ENCODE data around the gene CD22. TPM values are rescaled to one million over a fixed set of nuclear protein-coding genes. Genes with fewer than 3 reads are reported as not detected.

The CD22 gene
- total RNA-seq, 1 donor from 2014 or later = 0.70 TPM

GRCh38 chr19:35310811-35311465 lies 18.0 kb upstream of the CD22 start:
- intact Hi-C loops (cut with DNase I) = no loop called here

DNA sequence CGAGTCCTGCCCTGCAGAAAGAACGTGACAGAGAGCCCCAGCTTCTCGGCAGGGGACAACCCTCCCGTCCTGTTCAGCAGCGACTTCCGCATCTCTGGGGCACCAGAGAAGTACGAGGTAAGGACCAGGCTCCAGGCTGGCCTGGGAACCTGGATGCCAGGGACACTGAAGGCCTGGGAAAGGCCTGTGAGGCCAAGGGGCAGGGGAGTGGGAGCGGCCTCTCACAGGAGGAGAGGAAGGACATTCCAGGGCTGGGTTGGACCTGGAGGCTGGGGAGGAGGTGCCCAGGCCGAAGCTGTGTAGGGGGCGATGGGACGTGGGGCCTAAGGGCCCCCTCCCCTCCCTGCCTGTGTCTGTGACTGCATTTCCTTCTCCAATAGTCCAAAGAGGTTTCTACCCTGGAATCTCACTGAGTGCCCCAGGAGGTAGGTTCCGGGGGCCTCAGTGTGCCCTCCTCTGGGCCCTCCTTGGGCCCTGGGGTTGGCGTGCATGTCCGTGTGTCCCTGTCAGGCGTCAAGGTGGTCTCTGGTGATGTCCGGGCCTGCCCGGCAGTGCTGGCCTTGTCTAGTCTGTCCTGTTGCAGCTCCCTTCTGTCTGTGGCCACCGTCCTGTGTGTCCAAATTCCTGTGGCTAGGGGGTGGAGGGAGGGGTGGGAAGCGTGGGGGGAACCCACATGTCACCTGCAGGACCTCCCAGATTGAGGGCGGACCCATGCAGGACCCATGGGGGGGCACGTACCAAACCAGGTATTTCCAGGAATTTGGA lies 16.9 kb upstream of the CD22 start:
- DNase-seq (ENCODE audit: low spot score) = no peak
- intact Hi-C loops (cut with DNase I) = no loop called here

More at GRCh38 chr19:35310811-35311465, 18.0 kb upstream of the CD22 start:
- no peak for DNase-seq (ENCODE audit: low spot score)

DNA sequence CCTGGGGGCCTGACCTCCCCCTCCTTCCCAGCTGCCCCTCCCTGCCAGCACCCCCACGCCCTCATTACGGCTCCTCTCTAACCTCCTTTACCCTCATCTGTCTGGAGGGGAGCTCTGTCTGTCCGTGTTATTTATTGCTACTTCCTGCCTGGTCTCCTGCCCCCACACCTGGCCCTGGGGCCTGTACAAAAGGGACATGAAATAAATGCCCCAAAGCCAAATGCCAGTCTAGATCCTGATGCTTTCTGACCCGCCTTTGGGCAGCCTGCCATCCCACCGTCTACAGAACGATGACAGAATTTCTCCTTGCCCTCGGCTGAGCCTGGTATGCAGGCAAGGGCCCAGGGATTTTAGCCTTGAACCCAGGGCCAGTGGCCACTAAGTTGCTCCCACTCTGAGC lies 15.4 kb upstream of the CD22 start:
- DNase-seq (ENCODE audit: low spot score) = no peak
- intact Hi-C loops (cut with DNase I) = no loop called here

DNA sequence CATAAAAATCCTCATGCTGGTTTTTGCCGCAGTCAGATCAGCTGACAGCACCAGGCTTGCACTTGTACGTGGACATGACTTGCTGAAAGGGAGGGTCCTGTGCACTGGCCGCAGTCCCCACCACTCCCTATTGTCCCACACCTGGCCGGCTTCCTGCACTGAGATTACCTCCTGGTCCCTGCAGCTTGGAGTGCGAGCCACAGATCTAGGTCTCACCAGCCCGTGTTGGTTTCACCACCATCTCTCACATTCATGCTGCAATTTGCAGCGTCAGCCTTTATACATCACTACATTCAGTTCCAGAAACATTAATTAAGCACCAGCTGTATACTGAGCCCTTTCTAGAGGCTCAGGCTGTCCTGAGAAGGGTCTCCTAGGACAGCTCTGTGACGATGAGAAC lies 15.0 kb upstream of the CD22 start:
- no peak for DNase-seq (ENCODE audit: low spot score)
- intact Hi-C loops (cut with DNase I) = no loop called here

DNA sequence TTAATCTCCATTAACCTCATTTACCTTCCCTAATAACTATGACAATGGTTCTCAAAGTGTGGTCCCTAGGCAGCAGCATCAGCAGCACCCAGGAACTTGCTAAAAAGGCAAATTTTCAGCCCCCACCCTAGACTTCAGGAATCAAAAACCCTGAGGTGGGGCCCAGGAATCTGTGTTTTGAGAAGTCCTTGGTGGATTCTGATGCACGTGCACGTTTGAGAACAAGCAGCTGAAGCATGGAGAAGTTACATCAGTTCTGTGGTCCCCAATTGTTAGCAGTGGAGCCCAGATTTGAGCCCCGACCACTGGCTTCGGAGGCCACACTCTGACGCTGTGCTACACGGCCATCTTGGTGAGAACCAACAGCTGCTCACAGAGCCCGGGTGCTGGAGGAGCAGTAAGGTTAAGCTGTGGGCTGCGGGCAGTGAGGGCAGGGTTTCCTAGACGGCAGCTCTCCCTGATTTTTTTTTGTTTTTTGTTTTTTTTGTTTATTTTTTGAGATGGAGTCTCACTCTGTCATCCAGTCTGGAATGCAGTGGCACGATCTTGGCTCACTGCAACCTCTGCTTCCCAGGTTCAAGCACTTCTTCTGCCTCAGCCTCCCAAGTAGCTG lies 14.0 kb upstream of the CD22 start:
- intact Hi-C loops (cut with DNase I) = no loop called here

GRCh38 chr19:35315883-35316282 lies 13.1 kb upstream of the CD22 start:
- intact Hi-C loops (cut with DNase I) = no loop called here
- DNase-seq (ENCODE audit: low spot score) = no peak

More for the DNA sequence above, 14.0 kb upstream of the CD22 start:
- DNase-seq (ENCODE audit: low spot score) = no peak

DNA sequence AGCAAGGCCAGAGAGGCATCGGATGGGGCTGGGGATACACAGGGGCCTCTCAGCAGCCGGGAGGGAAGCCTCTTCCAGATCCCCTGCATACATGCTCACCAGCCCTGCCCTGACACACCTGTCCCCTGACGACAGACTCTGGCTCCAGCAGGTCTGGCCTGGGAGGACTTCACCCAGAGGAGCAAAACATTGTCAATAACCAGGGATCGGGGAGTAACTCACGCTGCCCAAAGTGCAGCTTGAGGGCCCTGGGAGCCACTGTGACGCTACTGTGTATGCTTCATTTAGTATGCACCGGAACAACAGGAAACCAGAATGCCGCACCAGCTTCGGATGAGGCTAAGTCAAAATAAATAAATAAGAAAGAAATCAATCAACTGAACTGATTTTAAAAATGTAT lies 12.4 kb upstream of the CD22 start:
- DNase-seq (ENCODE audit: low spot score) = no peak
- intact Hi-C loops (cut with DNase I) = no loop called here

GRCh38 chr19:35317464-35318043 lies 11.4 kb upstream of the CD22 start:
- intact Hi-C loops (cut with DNase I) = no loop called here
- DNase-seq (ENCODE audit: low spot score) = no peak

DNA sequence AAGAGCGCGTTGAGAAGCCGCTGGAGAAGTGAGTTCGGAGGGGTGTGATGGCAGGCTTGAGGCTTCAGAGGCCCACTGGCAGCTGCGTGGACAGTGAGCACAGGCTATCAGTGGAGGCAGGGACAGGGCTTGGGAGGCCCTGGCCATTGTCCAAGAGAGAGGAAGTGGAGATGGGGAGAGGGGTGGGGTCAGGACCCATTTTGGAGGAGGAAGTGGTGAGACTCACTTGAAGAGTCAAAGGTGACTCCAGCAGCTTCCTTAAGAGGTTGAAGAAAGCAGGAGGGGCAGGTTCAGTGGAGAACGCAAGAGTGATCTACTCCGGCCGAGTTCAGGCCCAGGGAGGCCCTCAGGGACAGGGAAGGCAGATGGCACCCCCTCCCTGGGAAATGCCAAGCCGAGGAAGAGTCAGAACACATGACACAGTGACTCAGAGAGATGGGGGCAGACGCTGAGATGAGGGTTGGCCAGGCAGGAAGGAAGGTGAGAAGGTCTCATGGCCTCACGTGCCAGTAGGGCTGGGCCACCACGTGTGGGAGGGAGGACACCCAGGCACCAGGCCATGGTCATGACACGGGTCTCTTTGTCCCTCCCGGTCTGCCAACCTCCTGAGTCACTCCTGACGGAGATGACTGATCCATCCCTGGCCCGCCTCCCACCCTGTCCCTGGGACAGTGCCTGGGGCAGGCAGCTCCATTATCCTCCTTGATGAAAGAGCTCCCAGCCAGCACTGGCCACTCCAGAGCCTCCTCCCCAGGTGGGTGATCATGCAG lies 10.1 kb upstream of the CD22 start:
- DNase-seq (ENCODE audit: low spot score) = no peak
- intact Hi-C loops (cut with DNase I) = no loop called here

GRCh38 chr19:35320065-35320713 lies 8.8 kb upstream of the CD22 start:
- intact Hi-C loops (cut with DNase I) = no loop called here
- no peak for DNase-seq (ENCODE audit: low spot score)

DNA sequence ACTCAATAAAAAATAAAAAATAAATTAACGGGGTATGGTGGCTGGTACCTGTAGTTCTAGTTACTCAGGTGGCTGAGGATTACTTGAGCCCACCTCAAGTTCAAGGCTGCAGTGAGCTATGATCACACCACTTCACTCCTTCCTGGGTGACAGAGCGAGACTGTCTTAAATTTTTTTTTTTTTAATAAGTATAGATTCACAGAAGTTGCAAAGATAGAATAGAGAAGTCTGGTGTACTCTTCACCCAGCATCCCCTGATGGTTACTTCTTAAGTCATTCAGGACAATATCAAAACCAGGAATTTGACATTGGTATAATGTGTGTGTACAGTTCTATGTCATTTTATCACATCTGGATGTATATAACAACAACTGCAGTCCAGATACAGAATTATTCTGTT lies 7.7 kb upstream of the CD22 start:
- intact Hi-C loops (cut with DNase I) = no loop called here
- DNase-seq (ENCODE audit: low spot score) = no peak

GRCh38 chr19:35322014-35322413 lies 7.0 kb upstream of the CD22 start:
- intact Hi-C loops (cut with DNase I) = no loop called here
- DNase-seq (ENCODE audit: low spot score) = no peak

DNA sequence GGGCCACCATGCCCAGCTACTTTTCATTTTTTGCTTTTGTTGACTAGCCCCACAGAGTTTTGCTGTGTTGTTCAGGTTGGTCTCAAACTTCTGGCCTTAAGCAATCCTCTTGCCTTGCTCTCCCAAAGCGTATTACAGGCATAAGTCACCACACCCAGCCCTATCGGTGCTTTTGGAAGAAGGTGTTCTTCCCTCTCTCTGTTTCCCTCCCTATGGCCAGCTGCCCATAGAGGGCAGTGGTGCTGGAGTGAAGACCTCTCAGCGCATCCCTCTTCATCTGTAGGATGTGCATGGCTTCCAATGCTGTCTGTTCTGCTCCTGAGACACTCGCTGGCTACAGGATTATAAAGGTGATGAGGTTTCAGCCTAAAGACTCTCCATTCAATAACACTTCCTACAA lies 1.3 kb upstream of the CD22 start:
- intact Hi-C loops (cut with DNase I) = no loop called here
- no peak for DNase-seq (ENCODE audit: low spot score)

- intact Hi-C loops (cut with DNase I) = no loop called here
- no peak for DNase-seq (ENCODE audit: low spot score)
These were observed 336 bp downstream of the CD22 start for GRCh38 chr19:35329323-35329722.

DNA sequence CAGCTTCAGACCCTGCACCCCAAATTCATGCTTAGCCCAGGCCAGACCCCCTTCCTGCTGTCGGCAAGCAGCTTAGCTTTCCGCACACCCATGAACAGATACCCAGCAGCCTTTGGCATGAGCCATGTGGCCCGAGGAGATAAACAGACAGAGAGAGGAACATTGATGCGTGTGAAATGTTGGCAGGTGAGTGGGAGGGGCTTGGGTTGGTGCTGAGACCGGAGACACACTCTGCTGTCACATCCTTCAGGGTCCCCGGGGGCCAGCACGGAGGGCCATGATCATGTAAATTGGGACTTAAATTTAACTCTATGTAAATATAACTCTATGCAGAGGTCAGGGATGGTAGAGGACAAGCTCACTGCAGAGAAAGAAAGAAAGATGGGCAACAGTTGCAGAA lies 1.5 kb downstream of the CD22 start:
- intact Hi-C loops (cut with DNase I) = no loop called here
- no peak for DNase-seq (ENCODE audit: low spot score)

DNA sequence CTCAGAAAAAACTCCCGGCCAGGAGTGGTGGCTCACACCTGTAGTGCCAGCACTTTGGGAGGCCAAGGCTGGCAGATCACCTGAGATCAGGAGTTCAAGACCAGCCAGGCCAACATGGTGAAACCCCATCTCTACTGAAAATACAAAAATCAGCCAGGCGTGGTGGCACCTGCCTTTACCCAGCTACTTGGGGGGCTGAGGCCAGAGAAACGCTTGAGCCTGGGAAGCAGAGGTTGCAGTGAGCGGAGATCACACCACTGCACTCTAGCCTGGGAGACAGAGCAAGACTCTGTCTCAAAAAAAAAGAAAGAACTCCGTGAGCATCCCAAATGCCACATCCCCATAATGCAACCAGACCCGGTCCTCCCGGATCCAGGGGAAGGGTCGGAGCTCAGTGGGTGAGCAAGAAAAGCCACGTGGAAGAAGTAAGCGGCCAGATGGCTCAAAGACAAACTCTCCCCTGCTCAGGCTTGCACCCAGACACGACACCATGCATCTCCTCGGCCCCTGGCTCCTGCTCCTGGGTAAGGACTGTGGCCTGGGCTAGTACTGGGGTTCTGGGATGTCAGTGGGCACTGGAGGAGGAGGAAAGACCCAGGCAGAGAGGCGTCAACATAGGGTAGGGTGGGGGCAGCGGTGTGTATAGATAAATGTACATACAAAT lies 2.7 kb downstream of the CD22 start:
- DNase-seq (ENCODE audit: low spot score) = no peak

GRCh38 chr19:35332817-35333216 lies 3.8 kb downstream of the CD22 start:
- intact Hi-C loops (cut with DNase I) = no loop called here
- no peak for DNase-seq (ENCODE audit: low spot score)

More for the DNA sequence above, 2.7 kb downstream of the CD22 start:
- intact Hi-C loops (cut with DNase I) = no loop called here

GRCh38 chr19:35334144-35334753 lies 5.3 kb downstream of the CD22 start:
- intact Hi-C loops (cut with DNase I) = no loop called here
- DNase-seq (ENCODE audit: low spot score) = no peak
